Non-pigmented ciliary epithelial cell (primary cell): ENCODE data around the gene CCDC7.
"Not testable (repeated sequence)": the region's sequence is repeated elsewhere in the genome, so short reads cannot be mapped to it uniquely, and the experiment has no call there.

ENCODE experiments used
- DNase-seq: peaks from one replicate; pipeline ENCODE4 v3.0.0-alpha.2; 2010; ENCODE audit warnings: low read depth

CCDC7 gene

GRCh38 chr10:32454148-32454547 lies 8.2 kb downstream of the CCDC7 start:
- no peak for DNase-seq

GRCh38 chr10:32459051-32459698 lies 13.2 kb downstream of the CCDC7 start:
- no peak for DNase-seq

- DNase-seq, result no peak
Observed at GRCh38 chr10:32461203-32461602, 15.3 kb downstream of the CCDC7 start.

- DNase-seq, result no peak
Observed at GRCh38 chr10:32471232-32471631, 25.3 kb downstream of the CCDC7 start.

- DNase-seq, result no peak
Observed at GRCh38 chr10:32477499-32477898, 31.6 kb downstream of the CCDC7 start.

- DNase-seq, result no peak
Observed at GRCh38 chr10:32481606-32482005, 35.7 kb downstream of the CCDC7 start.

GRCh38 chr10:32483019-32483502 lies 37.1 kb downstream of the CCDC7 start:
- DNase-seq, result not testable (repeated sequence)

- DNase-seq, result not testable (repeated sequence)
Observed at GRCh38 chr10:32488038-32488437, 42.1 kb downstream of the CCDC7 start.

- DNase-seq, result no peak
Observed at GRCh38 chr10:32489158-32489557, 43.2 kb downstream of the CCDC7 start.

- DNase-seq, result no peak
Observed at GRCh38 chr10:32489901-32490300, 44.0 kb downstream of the CCDC7 start.

GRCh38 chr10:32494562-32494961 lies 48.6 kb downstream of the CCDC7 start:
- not testable (repeated sequence) for DNase-seq

- not testable (repeated sequence) for DNase-seq
Observed at GRCh38 chr10:32500136-32500535, 54.2 kb downstream of the CCDC7 start.

- DNase-seq, result no peak
Observed at GRCh38 chr10:32501906-32502305, 56.0 kb downstream of the CCDC7 start.

- not testable (repeated sequence) for DNase-seq
Observed at GRCh38 chr10:32505762-32506420, 60.0 kb downstream of the CCDC7 start.

- DNase-seq, result no peak
Observed at GRCh38 chr10:32511599-32511998, 65.7 kb downstream of the CCDC7 start.

GRCh38 chr10:32516567-32517495 lies 70.9 kb downstream of the CCDC7 start:
- no peak for DNase-seq

GRCh38 chr10:32530231-32530630 lies 84.3 kb downstream of the CCDC7 start:
- DNase-seq, result no peak

GRCh38 chr10:32538256-32538655 lies 92.3 kb downstream of the CCDC7 start:
- no peak for DNase-seq

GRCh38 chr10:32540691-32541470 lies 94.9 kb downstream of the CCDC7 start:
- no peak for DNase-seq

- DNase-seq, result no peak
Observed at GRCh38 chr10:32548208-32548607, 102.3 kb downstream of the CCDC7 start.

GRCh38 chr10:32556783-32557395 lies 110.9 kb downstream of the CCDC7 start:
- no peak for DNase-seq
